ENCODE results near the gene NCEH1. TPM values are rescaled to one million over a fixed set of nuclear protein-coding genes. Genes with fewer than 3 reads are reported as not detected.

Gene NCEH1
- total and polyA plus RNA-seq, 2 of the 13 experiments (the other 11 are each of a cell fraction or from before 2014, with no cell fraction given) = 12.9 to 21.4 TPM

- TF ChIP-seq ZNF496 (CRISPR knock-in tag; IDR thresholded peaks at IDR 0.05; ENCODE audit: insufficient replicate concordance) (no peak), ZBTB21 (CRISPR knock-in tag; IDR thresholded peaks at IDR 0.05) (no peak), HNF4A (CRISPR knock-in tag; IDR thresholded peaks at IDR 0.05) (peak; percentile 31; the same call in 1 of the 2 replicates), NR1H2 (CRISPR knock-in tag; IDR thresholded peaks at IDR 0.05; ENCODE audit: borderline replicate concordance, low read depth) (no peak), PBX3 (CRISPR knock-in tag; IDR thresholded peaks at IDR 0.05; ENCODE audit: borderline replicate concordance) (no peak), HHEX (CRISPR knock-in tag; IDR thresholded peaks at IDR 0.05) (no peak), MTA3 (CRISPR knock-in tag; IDR thresholded peaks at IDR 0.05) (no peak), ZNF570 (CRISPR knock-in tag; IDR thresholded peaks at IDR 0.05; ENCODE audit: borderline replicate concordance) (no peak), MLLT10 (CRISPR knock-in tag; IDR thresholded peaks at IDR 0.05) (no peak), ELF1 (CRISPR knock-in tag; IDR thresholded peaks at IDR 0.05) (peak; percentile 50; the same call in 1 of the 2 replicates), NRL (CRISPR knock-in tag; IDR thresholded peaks at IDR 0.05; ENCODE audit: borderline replicate concordance) (no peak), ZNF644 (CRISPR knock-in tag; IDR thresholded peaks at IDR 0.05; ENCODE audit: low read depth) (peak; percentile 5; the same call in 1 of the 2 replicates), ZNF816 (CRISPR knock-in tag; IDR thresholded peaks at IDR 0.05; ENCODE audit: borderline replicate concordance) (0 out of 2 replicates have a peak, but pooled peaks have one; percentile 21), ISX (CRISPR knock-in tag; conservative IDR thresholded peaks at IDR 0.05) (no peak), ELF4 (CRISPR knock-in tag; IDR thresholded peaks at IDR 0.05; ENCODE audit: borderline replicate concordance) (0 out of 2 replicates have a peak, but pooled peaks have one; percentile 27), ZNF17 (CRISPR knock-in tag; IDR thresholded peaks at IDR 0.05) (no peak), ZNF572 (CRISPR knock-in tag; IDR thresholded peaks at IDR 0.05) (no peak), ZNF343 (CRISPR knock-in tag; IDR thresholded peaks at IDR 0.05) (no peak), HES4 (CRISPR knock-in tag; IDR thresholded peaks at IDR 0.05; ENCODE audit: borderline replicate concordance) (no peak)
These were observed 558 bp upstream of the NCEH1 start (continued) for GRCh38 chr3:172711454-172711795.
